Esophagus squamous epithelium (tissue), 4 donors: ENCODE results near the gene PRADC1.

Source experiments
- POLR2A ChIP-seq, 4 donors: fragments of 450-650 bp; IDR thresholded peaks; one replicate each; pipeline ENCODE4 v1.6.1; 2017; ENCODE audit warnings: antibody characterized with exemption in 4 of 4, mild to moderate bottlenecking in 4 of 4, moderate library complexity in 3 of 4
- TF ChIP-seq, protein P1 (sequence below), 6 experiments: fragments of 450-650 bp in 4 of 6; fragments of 200-600 bp in 2 of 6; sonication (generic) in 2 of 6; IDR thresholded peaks; one replicate each; pipeline ENCODE4 v1.5.1; 2016 to 2019; ENCODE audit warnings: antibody characterized with exemption in 6 of 6, mild to moderate bottlenecking in 4 of 6, moderate library complexity in 4 of 6

DNA sequence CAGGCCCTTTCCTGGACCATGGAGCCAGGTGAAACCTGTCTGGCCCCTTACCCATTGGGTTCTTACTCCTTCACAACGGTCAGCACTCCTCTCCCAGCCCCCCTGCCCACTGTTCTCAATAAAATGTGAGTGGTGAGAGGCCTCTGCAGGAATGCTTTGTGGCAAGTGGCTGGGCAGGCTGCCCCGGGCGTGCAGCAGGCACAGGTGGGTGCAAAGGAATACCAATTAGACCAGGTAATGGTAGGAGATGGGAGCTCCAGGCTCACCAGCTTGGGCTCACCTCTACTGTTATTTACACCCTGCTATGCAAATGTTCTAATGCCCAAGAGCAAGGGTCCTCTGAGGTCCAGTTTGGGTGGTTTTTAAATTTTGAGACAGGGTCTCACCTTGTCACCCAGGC is 6.0 kb downstream of the PRADC1 start:
- TF ChIP-seq, protein P1, sequence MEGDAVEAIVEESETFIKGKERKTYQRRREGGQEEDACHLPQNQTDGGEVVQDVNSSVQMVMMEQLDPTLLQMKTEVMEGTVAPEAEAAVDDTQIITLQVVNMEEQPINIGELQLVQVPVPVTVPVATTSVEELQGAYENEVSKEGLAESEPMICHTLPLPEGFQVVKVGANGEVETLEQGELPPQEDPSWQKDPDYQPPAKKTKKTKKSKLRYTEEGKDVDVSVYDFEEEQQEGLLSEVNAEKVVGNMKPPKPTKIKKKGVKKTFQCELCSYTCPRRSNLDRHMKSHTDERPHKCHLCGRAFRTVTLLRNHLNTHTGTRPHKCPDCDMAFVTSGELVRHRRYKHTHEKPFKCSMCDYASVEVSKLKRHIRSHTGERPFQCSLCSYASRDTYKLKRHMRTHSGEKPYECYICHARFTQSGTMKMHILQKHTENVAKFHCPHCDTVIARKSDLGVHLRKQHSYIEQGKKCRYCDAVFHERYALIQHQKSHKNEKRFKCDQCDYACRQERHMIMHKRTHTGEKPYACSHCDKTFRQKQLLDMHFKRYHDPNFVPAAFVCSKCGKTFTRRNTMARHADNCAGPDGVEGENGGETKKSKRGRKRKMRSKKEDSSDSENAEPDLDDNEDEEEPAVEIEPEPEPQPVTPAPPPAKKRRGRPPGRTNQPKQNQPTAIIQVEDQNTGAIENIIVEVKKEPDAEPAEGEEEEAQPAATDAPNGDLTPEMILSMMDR (IDR thresholded peaks at IDR 0.05) = no peak
- no peak for TF ChIP-seq POLR2A (IDR thresholded peaks at IDR 0.05)
